IPS-15b (cell line): ENCODE data around the gene PTTG1IP.

ENCODE experiments used
- H3K27me3 ChIP-seq: one replicate; pipeline ENCODE4 v1.6.1; 2013; ENCODE audit warnings: low read length; ENCODE audit not compliant: control insufficient read depth, insufficient read depth
- H3K36me3 ChIP-seq: one replicate; pipeline ENCODE4 v1.6.1; 2013; ENCODE audit warnings: low read length; ENCODE audit not compliant: control insufficient read depth, insufficient read depth
- H3K4me1 ChIP-seq: one replicate; pipeline ENCODE4 v1.6.1; 2013; ENCODE audit warnings: mild to moderate bottlenecking, low read length; ENCODE audit not compliant: control insufficient read depth, insufficient read depth
- H3K4me3 ChIP-seq: one replicate; pipeline ENCODE4 v1.5.1; 2013; ENCODE audit warnings: low read depth, low read length
- H3K9ac ChIP-seq: one replicate; pipeline ENCODE4 v1.6.1; 2013; ENCODE audit warnings: low read depth, mild to moderate bottlenecking, low read length
- H3K9me3 ChIP-seq: one replicate; pipeline ENCODE4 v1.6.1; 2013; ENCODE audit warnings: mild to moderate bottlenecking, low read length; ENCODE audit not compliant: control insufficient read depth, insufficient read depth

PTTG1IP gene

DNA sequence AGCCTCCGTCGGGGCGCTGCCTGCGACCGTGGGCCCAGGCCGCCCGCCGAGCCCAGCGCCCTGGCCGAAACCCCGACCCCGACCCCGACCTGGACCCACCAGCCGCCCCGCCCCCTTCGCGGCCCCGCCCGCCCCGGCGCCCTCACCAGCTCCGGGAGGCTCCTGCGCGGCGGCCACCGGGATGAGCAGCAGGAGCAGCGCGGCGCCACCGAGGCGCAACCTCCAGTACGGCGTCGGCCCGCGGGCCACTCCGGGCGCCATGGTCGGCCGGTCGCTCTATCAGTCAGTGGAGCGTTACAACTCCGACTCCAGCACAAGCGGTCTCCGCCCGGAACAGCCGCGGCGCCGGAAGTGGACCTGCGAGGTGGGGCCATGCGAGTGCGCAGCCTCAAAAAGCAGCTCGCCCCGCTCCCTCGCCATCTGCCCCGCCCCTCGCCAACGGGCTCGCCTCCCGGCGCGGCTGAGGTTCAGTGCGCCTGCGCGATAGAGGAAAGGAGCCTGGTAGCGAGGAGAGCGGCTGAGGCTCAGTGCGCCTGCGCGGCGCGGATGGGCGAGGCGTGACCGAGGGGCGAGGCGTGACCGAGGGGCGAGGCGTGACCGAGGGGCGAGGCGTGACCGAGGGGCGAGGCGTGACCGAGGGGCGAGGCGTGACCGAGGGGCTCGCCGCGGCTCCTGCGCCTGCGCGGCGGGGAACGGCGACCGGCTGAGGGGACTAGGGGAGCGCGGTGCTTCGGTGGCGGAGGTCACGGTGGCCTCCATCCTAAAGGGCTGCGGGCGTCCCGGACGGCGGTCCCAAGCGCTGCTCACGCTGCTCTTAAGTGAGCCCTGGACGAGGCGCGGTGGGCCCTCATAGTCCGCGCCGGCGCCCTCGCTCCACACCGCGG is at the start of gene PTTG1IP:
PTTG1IP (minus strand) TSS at position 335 of the 884 bp plus-strand sequence; CDS start at position 261, 74 bp downstream.
- H3K27me3 ChIP-seq = peaks cover 17% of the 10 kb centered on the region
- no peaks in the 10 kb centered on the region for H3K9me3 ChIP-seq
- H3K9ac ChIP-seq = peak within 1 kb of the TSS; percentile 76
- H3K4me1 ChIP-seq = peaks cover 7% of the 10 kb centered on the region
- H3K4me3 ChIP-seq = peak within 1 kb of the TSS; percentile 85
- H3K36me3 ChIP-seq = no peaks in the 10 kb centered on the region

GRCh38 chr21:44921928-44922327 is 48.4 kb upstream of the PTTG1IP start:
- Histone ChIP-seq H3K9ac (no peak overlapping the region), H3K27me3 (peaks cover 8% of the 10 kb centered on the region), H3K36me3 (no peaks in the 10 kb centered on the region), H3K9me3 (no peaks in the 10 kb centered on the region), H3K4me1 (no peaks in the 10 kb centered on the region), H3K4me3 (no peak overlapping the region)

GRCh38 chr21:44920694-44921604 is 47.5 kb upstream of the PTTG1IP start, which contains the start of gene ITGB2:
TSS of gene ITGB2 (minus strand) at chr21:44920899. CDS start at chr21:44910782, 10,117 bp downstream.
- H3K4me3 ChIP-seq = no peak within 1 kb of the TSS
- H3K9ac ChIP-seq = no peak within 1 kb of the TSS
- H3K4me1 ChIP-seq = no peaks in the 10 kb centered on the region

GRCh38 chr21:44919913-44920693 is 46.6 kb upstream of the PTTG1IP start:
- H3K4me3 ChIP-seq = no peak overlapping the region
- no peak overlapping the region for H3K9ac ChIP-seq
- H3K4me1 ChIP-seq = no peaks in the 10 kb centered on the region
- no peaks in the 10 kb centered on the region for H3K27me3 ChIP-seq
- H3K9me3 ChIP-seq = no peaks in the 10 kb centered on the region
- H3K36me3 ChIP-seq = no peaks in the 10 kb centered on the region

More at GRCh38 chr21:44920694-44921604, 47.5 kb upstream of the PTTG1IP start, which contains the start of gene ITGB2:
- Histone ChIP-seq H3K36me3 (no peaks in the 10 kb centered on the region), H3K27me3 (no peaks in the 10 kb centered on the region), H3K9me3 (no peaks in the 10 kb centered on the region)

DNA sequence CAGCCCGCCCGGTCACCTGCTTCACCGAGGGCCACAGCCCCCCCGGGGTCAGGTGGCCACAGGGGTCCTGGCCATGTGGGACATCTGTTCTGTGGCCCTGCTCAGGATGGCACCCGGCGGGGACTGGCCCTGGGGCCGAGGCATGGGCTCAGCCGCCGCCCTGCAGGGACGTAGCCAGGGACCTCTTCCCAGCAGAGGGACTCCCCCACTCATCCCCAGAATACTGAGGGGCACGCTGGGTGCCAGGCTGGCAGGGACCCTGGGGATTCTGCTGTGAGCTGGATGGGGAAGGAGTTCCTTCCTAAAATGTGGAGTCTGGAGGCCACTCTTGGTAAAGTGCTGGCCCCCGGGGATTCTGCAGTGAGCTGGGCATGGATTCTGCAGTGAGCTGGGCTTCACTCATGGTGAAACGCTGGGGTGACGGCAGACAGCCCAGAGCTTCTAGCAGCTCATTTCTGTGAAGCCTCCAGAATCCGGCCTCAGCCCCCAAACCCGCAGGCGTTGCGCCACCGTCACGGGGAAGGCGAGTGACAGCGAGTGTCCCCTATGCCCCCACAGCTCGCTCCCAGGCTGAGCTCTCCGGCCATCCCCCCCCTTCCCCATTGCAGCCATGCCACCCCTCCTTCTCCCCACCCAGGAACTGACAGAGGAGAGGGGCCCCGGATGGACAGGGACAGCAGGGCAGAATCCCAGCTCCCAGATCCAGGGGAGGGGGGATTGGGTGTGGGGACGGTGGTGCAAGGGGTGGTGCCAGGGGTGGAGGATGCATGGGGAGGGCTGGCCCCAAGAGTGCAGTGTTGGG is 45.8 kb upstream of the PTTG1IP start:
- H3K36me3 ChIP-seq = no peaks in the 10 kb centered on the region
- no peaks in the 10 kb centered on the region for H3K9me3 ChIP-seq
- H3K9ac ChIP-seq = no peak overlapping the region
- H3K4me1 ChIP-seq = no peaks in the 10 kb centered on the region
- H3K4me3 ChIP-seq = no peak overlapping the region
- H3K27me3 ChIP-seq = no peaks in the 10 kb centered on the region

DNA sequence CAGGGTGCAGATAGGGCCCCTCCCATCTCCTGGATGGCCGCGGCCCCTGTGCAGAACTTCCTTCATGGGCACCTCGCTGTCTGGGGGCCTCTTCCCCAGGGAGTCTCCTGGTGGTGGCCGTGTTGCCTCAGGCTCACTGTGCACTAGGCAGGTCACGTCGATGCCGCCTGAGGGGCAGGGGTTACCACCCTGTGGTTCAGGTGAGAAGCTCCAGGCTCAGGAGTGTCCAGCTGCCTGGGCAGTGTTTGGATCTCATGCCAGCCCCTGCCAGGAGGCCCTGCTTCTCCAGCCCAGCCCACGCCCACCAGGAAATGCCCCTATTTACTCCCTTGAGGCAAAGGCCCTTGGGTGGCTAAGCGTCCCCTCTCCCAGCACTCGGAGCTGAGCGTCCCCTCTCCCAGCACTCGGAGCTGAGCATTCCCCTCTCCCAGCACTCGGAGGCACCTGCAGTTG is 45.1 kb upstream of the PTTG1IP start:
- H3K4me1 ChIP-seq = no peaks in the 10 kb centered on the region
- no peaks in the 10 kb centered on the region for H3K27me3 ChIP-seq
- no peaks in the 10 kb centered on the region for H3K36me3 ChIP-seq
- H3K4me3 ChIP-seq = no peak overlapping the region
- no peaks in the 10 kb centered on the region for H3K9me3 ChIP-seq
- H3K9ac ChIP-seq = no peak overlapping the region

DNA sequence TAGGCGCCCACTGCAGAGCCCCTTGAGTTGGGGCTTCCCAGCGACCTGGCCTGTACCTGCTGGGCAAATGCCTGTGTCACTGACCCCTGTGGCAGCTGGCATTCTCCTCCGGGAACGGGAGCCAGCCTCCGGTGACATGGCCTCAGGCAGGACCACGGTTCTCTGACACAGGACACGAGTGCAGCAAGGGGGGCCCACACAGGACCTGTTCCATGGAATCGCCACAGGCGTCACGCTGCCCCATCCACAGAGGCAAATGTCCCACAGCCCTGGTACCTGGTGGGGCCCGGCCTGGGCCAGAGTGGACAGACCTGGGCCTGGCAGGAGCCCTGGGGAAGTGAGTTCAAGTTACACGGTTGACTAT is 44.6 kb upstream of the PTTG1IP start:
- H3K9me3 ChIP-seq = no peaks in the 10 kb centered on the region
- H3K36me3 ChIP-seq = no peaks in the 10 kb centered on the region
- H3K4me1 ChIP-seq = no peaks in the 10 kb centered on the region
- H3K4me3 ChIP-seq = no peak overlapping the region
- H3K27me3 ChIP-seq = no peaks in the 10 kb centered on the region
- no peak overlapping the region for H3K9ac ChIP-seq

DNA sequence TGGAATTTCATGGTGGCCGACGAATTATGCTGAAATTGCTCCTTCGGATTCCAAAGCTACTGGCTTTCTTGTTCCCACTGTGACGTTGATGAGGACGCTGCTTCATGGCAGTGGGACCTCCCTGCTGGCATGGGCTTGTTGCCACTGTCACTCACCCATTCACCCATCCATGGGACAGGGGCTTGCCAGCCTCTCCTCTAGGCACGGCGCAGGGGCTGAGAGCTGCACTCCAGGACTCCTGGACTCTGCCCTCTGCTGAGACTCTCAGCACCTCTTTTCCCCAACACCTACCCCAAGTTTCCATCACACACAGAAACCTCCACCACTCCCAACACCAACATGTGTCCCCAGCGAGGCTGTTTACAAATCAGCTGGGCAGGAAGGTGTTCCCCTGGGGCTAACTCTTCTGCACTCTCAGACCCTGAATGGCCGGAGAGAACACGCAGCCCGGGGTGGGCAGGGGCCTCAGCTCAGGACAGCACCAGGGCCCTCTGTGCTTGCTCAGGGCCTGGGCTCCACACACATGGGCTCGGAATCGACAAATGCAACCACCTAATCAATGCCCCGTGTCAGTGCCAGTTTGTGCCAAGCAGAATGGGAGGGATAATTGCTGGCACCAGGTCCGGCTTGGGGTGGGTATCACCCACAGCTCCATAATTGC is 44.1 kb upstream of the PTTG1IP start:
- H3K4me1 ChIP-seq = no peaks in the 10 kb centered on the region
- no peak overlapping the region for H3K9ac ChIP-seq
- H3K27me3 ChIP-seq = no peaks in the 10 kb centered on the region
- no peaks in the 10 kb centered on the region for H3K36me3 ChIP-seq
- H3K4me3 ChIP-seq = no peak overlapping the region
- H3K9me3 ChIP-seq = no peaks in the 10 kb centered on the region

- no peaks in the 10 kb centered on the region for H3K36me3 ChIP-seq
- no peak overlapping the region for H3K4me3 ChIP-seq
- H3K9me3 ChIP-seq = no peaks in the 10 kb centered on the region
- no peaks in the 10 kb centered on the region for H3K27me3 ChIP-seq
- H3K9ac ChIP-seq = no peak overlapping the region
- no peaks in the 10 kb centered on the region for H3K4me1 ChIP-seq
These were observed 43.5 kb upstream of the PTTG1IP start for GRCh38 chr21:44916965-44917364.

- Histone ChIP-seq H3K36me3 (no peaks in the 10 kb centered on the region), H3K4me3 (no peak overlapping the region), H3K27me3 (no peaks in the 10 kb centered on the region), H3K9me3 (no peaks in the 10 kb centered on the region), H3K9ac (no peak overlapping the region), H3K4me1 (no peaks in the 10 kb centered on the region)
These were observed 40.8 kb upstream of the PTTG1IP start for GRCh38 chr21:44914176-44914874.
